GM04503 (cell line): ENCODE measurements around the gene HNRNPA2B1.

Experiments
- DNase-seq: peaks from one replicate; pipeline ENCODE4 v3.0.0-alpha.2; 2012; ENCODE audit warnings: low read depth

The HNRNPA2B1 gene

GRCh38 chr7:26200444-26201246 is at the start of gene HNRNPA2B1:
TSS of gene HNRNPA2B1 (minus strand) at chr7:26200746. CDS start at chr7:26200577, 169 bp downstream.
- peak; percentile 85 for DNase-seq

GRCh38 chr7:26250239-26250638 is 49.7 kb upstream of the HNRNPA2B1 start:
- no peak for DNase-seq

DNA sequence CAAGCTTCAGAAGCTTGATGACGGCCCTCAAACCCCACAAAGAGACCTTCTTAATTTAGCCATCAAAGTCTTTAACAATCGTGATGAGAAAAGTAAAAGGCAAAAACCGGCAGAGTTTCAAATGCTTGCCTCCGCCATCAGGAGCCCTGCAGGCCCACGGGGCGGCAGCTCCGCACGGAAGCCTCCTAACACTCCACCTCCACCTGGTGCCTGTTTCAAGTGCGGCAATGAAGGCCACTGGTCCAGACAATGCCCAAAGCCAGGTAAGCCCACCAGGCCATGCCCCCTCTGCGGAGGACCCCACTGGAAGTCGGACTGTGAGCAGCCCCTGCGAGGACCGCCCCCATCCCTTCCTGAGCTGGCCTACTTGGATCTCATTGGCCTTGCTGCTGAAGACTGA is 44.6 kb upstream of the HNRNPA2B1 start:
- no peak for DNase-seq

- no peak for DNase-seq
Measured at GRCh38 chr7:26238032-26238431, 37.5 kb upstream of the HNRNPA2B1 start.

DNA sequence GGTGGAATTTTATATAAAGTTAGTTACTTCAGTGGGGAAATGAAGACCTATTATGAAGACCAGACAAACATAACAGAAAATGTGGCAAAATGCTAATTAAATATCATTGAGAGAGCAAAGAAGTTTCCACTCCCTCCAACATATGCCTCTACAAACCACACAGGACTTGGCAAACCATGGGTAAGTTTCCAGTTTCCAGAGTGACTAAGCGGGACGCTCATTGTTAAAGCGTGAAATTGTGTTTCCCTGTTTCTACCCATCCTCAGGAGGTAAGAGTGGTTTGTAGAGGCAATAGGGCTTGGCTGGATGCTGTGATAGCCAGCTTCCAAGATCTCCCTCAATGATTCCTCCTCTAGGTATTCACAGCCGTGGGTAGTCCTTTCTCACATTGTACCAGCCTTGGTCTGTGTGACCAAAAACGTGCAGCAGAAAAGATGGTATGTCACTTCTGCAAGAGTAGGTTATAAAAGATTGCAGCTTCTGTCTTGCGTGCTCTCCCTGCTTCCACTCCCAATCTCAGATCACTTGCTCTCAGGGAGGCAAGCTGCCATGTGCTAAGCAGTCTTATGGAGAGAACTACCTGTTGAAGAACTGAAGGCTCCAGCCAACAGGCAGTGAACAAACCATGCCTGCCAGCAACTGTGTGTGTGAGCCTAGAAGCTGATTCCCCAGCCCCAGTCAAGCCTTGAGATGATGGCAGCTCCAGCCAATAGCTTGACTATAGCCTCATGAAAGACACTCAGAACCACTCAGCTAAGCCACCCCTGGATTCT is 36.7 kb upstream of the HNRNPA2B1 start:
- no peak for DNase-seq

- DNase-seq = no peak
Measured at GRCh38 chr7:26233902-26234511, 33.5 kb upstream of the HNRNPA2B1 start.

- DNase-seq = no peak
Measured at GRCh38 chr7:26227987-26228386, 27.4 kb upstream of the HNRNPA2B1 start.

GRCh38 chr7:26224359-26224758 is 23.8 kb upstream of the HNRNPA2B1 start:
- DNase-seq = no peak

DNA sequence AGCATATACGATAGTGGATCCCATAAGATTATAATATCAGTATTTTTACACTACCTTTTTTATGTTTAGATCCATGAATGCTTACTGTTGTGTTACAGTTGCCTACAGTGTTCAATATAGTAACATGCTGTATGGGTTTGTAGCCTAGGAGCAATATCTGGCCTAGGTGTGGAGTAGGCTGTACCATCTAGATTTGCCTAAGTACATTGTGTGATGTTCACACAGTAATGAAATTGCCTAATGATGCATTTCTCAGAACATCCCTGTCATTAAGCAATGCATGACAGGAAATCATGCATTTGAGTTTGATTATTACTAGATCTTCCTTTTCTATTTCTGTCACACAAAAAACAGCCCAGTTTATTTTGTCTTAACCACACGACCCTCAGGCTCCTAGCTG is 15.5 kb upstream of the HNRNPA2B1 start:
- DNase-seq = no peak

DNA sequence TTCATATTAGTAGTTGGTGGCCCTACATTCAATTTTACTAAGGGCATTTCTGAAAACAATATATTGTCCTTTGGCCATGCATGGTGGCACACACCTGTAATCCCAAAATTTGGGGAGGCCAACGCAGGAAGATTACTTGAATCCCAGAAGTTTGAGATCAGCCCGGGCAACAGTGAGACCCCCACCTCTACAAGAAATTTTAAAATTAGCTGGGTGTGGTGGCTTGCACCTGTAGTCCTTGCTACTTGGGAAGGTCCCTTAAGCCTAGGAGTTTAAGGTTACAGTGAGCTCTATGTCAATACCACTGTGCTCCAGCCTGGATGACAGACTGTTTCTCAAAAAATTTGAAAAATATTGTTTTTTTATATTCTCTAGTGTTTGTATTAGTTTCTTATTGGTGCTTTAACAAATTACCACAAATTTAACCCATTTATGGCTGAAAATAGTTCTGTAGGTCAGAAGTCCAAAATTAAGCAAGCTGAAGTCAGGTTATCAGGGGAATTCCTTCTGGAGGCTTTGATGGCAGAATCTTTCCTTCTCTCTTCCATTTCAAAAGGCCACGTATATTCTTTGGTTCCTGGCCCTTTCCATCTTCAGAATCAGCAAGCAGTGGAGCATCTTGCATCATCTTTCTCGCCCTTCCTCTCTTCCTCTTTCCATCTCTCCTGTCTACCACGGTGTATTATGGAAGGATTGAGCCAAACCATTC is 13.4 kb upstream of the HNRNPA2B1 start:
- no peak for DNase-seq

DNA sequence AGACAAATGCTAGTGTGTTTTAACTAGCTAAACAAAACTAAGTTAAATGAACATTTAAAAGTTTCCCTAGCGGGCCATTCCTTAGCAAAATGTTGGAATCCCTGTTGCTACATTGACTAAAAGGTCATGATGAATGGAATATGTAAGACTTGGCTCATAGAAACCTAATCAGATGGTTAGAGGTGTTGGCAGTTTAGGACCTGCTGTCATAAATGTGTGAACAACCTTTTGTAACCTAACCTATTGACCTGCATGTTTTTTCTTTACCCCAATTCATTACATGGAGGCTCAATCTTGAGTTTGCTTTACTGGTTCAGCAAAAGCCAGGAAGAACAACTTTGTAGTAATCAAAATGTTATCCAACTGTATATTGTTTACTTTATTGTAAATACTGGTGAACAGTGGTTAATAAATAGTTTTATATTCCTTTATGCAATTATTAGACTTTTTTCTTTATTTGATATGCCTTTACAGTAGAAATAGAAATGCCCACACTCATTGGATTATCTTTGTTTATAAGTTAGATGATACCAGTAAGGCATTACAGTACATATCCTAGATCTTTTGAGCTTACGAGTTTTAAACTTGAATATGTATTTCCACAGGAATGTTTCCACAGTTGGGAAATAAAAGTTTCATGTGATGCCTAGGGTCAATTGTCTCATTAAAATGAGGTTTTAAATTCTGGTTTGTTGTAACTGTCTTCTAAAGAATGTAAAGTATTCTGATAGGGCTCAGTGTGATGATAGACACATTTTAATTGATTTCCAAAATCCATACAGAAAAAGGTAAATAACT is 12.6 kb upstream of the HNRNPA2B1 start:
- no peak for DNase-seq

DNA sequence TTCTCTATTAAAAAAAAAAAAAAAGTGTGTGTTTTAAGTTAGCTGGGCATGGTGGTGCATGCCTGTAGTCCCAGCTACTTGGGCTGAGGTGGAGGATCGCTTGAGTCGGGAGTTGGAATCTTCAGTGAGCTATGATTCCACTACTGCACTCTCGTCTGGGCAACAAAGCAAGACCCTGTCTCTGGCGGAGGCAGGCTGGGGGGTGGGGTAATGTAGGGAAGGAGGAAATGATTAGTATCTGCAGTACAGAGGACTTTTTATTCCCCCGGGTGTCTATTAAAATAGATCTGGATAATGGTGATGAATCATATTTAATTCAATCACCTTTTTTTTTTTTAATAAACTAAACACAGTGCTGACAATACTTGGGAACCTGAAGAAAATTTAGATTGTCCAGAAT is 7.5 kb upstream of the HNRNPA2B1 start:
- no peak for DNase-seq

DNA sequence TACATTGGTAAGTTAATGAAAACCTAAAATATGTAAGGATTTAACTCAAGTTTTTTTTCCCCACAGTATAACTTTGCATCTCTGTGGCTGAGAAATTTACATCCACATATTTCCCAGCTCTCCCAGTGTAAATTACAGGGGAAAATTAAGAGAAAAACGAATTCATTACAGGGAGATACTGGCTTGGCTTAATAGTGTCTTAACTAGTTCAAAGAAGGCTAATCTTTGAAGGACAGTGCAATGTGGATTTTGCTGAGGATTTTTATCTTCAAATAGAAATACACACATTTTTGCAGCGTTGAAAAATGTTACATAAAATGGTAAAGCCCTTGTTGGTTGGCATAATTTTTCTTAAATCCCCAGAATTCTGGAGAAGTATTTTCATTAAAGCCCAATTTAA is 2.5 kb upstream of the HNRNPA2B1 start:
- DNase-seq = no peak

- no peak for DNase-seq
Measured at GRCh38 chr7:26202019-26202990, 1.8 kb upstream of the HNRNPA2B1 start.

- DNase-seq = no peak
Measured at GRCh38 chr7:26201247-26202018, 887 bp upstream of the HNRNPA2B1 start, which contains the start of gene CBX3. TSS of gene CBX3 (plus strand) at chr7:26201745. CDS start at chr7:26202999, 1,254 bp downstream.

DNA sequence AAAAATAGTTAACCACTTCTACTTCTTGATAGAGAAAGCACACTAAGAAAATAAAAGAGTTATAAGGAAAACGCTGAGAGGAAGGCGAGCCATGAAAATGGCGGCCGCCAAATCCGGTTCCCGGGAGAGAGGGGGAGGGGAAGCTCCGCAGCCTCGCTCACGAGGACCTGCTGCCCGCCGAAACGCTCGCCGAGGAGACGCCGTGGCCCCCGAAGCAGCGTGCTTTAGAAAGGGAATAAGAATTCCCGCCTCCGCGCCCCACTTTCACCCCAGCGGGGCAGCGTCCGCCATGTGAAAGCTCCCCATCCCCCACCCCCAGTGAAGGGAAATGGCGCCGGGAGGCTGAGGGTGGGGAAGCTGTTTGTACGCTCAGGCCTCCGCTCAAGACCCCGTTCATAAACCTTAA is 505 bp downstream of the HNRNPA2B1 start:
- DNase-seq = no peak

DNA sequence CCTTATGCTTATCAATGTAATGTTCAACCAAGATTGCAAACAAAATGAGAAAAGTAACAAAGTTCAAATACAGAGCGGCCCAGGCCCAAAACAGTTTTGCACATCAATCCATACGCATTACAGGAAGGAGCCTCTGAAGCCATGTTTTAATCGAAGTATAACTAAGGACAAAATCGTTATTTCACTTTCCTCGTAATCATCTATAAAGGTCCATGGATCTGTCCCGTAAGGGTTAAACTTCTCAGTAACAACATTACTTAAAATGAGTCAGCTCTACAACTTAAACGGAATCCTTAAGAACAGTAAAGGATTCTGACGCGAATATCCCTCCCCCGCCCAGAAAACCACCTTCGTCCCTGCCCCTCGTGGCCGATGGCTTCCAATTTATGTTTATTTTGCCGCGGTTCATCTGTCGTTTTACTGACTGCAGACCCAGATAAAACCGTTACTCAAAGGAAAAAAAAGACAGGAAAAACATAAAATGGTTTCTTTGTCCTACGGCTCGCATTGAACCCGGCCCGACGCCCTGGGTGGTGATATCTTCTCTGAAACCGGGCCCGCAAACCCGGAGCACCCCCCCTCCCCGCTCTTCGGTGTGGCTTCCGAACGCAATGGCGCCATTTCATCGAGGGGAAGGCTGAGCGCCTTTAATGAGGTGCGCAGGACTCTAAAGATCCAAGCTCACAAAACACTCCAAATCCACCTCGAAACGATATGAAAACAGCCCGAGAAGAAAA is 1.1 kb downstream of the HNRNPA2B1 start:
- DNase-seq = no peak

- DNase-seq = no peak
Measured at GRCh38 chr7:26198781-26199169, 1.8 kb downstream of the HNRNPA2B1 start.
